IMR-90 (cell line): Measurements from ENCODE around the gene CCDC88A. TPM values are rescaled to one million over a fixed set of nuclear protein-coding genes. Genes with fewer than 3 reads are reported as not detected.

Experiments
- ATAC-seq: fragments of 200-7000 bp; cut with Tn5 transposase; 2 replicates; pipeline ENCODE4 v1.9.1; 2020; ENCODE audit warnings: low read depth, mild to moderate bottlenecking, moderate library complexity
- BruUV-seq: library from RNA; stranded (reverse); fragments of 400-500 nt; replicated peaks from 2 replicates; lab custom pipeline; 2021; lab: Mats Ljungman, UMichigan
- CTCF ChIA-PET: fragments of 300-600 bp; formaldehyde crosslinking; extraction: SDS; loops from one replicate; lab custom pipeline; 2021; ENCODE audit warnings: antibody characterized with exemption; lab: Yijun Ruan, JAX
- POLR2A ChIA-PET: fragments of 300-600 bp; sonication (Branson Sonifier 250); formaldehyde crosslinking; loops from one replicate; lab custom pipeline; 2022; ENCODE audit warnings: antibody characterized with exemption; ENCODE audit not compliant: unreplicated experiment; lab: Charles Lee
- DNase-seq: peaks from one replicate; pipeline ENCODE4 v3.0.0; 2013
- H2AFZ ChIP-seq: replicated peaks from 2 replicates; pipeline ENCODE3; 2013; ENCODE audit warnings: low read length, mild to moderate bottlenecking; ENCODE audit not compliant: poor library complexity
- H2AK5ac ChIP-seq: 2 replicates; pipeline ENCODE4 v1.6.1; 2013; ENCODE audit warnings: low read depth, low read length, inconsistent platforms
- H2AK9ac ChIP-seq: replicated peaks from 2 replicates; pipeline ENCODE3; 2013; ENCODE audit warnings: mild to moderate bottlenecking, low read depth, low read length, moderate library complexity; ENCODE audit not compliant: poor library complexity
- H2BK120ac ChIP-seq: 2 replicates; pipeline ENCODE4 v1.6.1; 2013; ENCODE audit warnings: low read depth, low read length, inconsistent platforms
- H2BK15ac ChIP-seq: 3 replicates; pipeline ENCODE4 v1.6.1; 2013; ENCODE audit warnings: low read depth, low read length, inconsistent platforms
- H2BK20ac ChIP-seq: 2 replicates; pipeline ENCODE4 v1.6.1; 2013; ENCODE audit warnings: low read depth, mild to moderate bottlenecking, inconsistent platforms, low read length, moderate library complexity
- H2BK5ac ChIP-seq: 2 replicates; pipeline ENCODE4 v1.6.1; 2013; ENCODE audit warnings: mild to moderate bottlenecking, low read depth, low read length, inconsistent platforms; ENCODE audit not compliant: poor library complexity, severe bottlenecking
- H3K14ac ChIP-seq: replicated peaks from 2 replicates; pipeline ENCODE4 v1.6.1; 2013; ENCODE audit warnings: low read depth, low read length, inconsistent platforms
- H3K18ac ChIP-seq: 2 replicates; pipeline ENCODE4 v1.6.1; 2013; ENCODE audit warnings: low read depth, low read length, control low read depth
- H3K23ac ChIP-seq: 2 replicates; pipeline ENCODE4 v1.6.1; 2013; ENCODE audit warnings: low read depth, low read length, inconsistent platforms
- H3K27ac ChIP-seq: 2 replicates; pipeline ENCODE4 v1.5.1; 2013; ENCODE audit warnings: mild to moderate bottlenecking, control low read depth, low read length; ENCODE audit not compliant: insufficient read depth
- H3K27me3 ChIP-seq: 2 replicates; pipeline ENCODE4 v1.6.1; 2013; ENCODE audit warnings: low read length; ENCODE audit not compliant: control insufficient read depth, insufficient read depth
- H3K36me3 ChIP-seq: 2 replicates; pipeline ENCODE4 v1.6.1; 2013; ENCODE audit warnings: low read length, mixed read lengths; ENCODE audit not compliant: control insufficient read depth, insufficient read depth
- H3K4ac ChIP-seq: 2 replicates; pipeline ENCODE4 v1.6.1; 2013; ENCODE audit warnings: low read depth, low read length, inconsistent platforms
- H3K4me1 ChIP-seq: 2 replicates; pipeline ENCODE4 v1.6.1; 2013; ENCODE audit warnings: low read length, mixed read lengths; ENCODE audit not compliant: control insufficient read depth, insufficient read depth
- H3K4me2 ChIP-seq: 2 replicates; pipeline ENCODE4 v1.6.1; 2013; ENCODE audit warnings: low read depth, mild to moderate bottlenecking, control low read depth, low read length, moderate library complexity
- H3K4me3 ChIP-seq: 2 replicates; pipeline ENCODE4 v1.5.1; 2013; ENCODE audit warnings: low read depth, mild to moderate bottlenecking, control low read depth, low read length, moderate library complexity; ENCODE audit not compliant: insufficient read depth
- H3K56ac ChIP-seq: 2 replicates; pipeline ENCODE4 v1.6.1; 2013; ENCODE audit warnings: low read length, inconsistent platforms; ENCODE audit not compliant: insufficient read depth; ENCODE audit errors: extremely low read depth
- H3K79me1 ChIP-seq, 2 experiments: 2 replicates each; pipeline ENCODE4 v1.6.1; 2013; ENCODE audit warnings: low read length in 2 of 2, inconsistent platforms in 1 of 2, low read depth in 1 of 2
- H3K9ac ChIP-seq: 2 replicates; pipeline ENCODE4 v1.6.1; 2013; ENCODE audit warnings: low read depth, low read length, control low read depth
- H3K9me1 ChIP-seq: 2 replicates; pipeline ENCODE4 v1.6.1; 2013; ENCODE audit warnings: low read length, inconsistent platforms; ENCODE audit not compliant: insufficient read depth
- H3K9me3 ChIP-seq: 2 replicates; pipeline ENCODE4 v1.6.1; 2013; ENCODE audit warnings: low read length; ENCODE audit not compliant: control insufficient read depth, insufficient read depth
- H4K20me1 ChIP-seq: 2 replicates; pipeline ENCODE4 v1.6.1; 2013; ENCODE audit warnings: low read length, inconsistent platforms; ENCODE audit not compliant: insufficient read depth
- H4K5ac ChIP-seq: 2 replicates; pipeline ENCODE4 v1.6.1; 2013; ENCODE audit warnings: mild to moderate bottlenecking, low read depth, low read length, control low read depth
- H4K8ac ChIP-seq, 2 experiments: 2 replicates each; pipeline ENCODE4 v1.6.1; 2013; ENCODE audit warnings: low read depth in 2 of 2, low read length in 2 of 2, control low read depth in 1 of 2, inconsistent platforms in 1 of 2
- H4K91ac ChIP-seq: 2 replicates; pipeline ENCODE4 v1.6.1; 2013; ENCODE audit warnings: low read depth, low read length, inconsistent platforms; ENCODE audit not compliant: insufficient read depth
- BHLHE40 ChIP-seq: fragments of 150-350 bp; IDR thresholded peaks from 2 replicates; pipeline ENCODE4 v1.6.1; 2016; ENCODE audit warnings: mild to moderate bottlenecking, low read depth, low read length
- CEBPB ChIP-seq: IDR thresholded peaks from 2 replicates; pipeline ENCODE4 v1.6.1; 2012; ENCODE audit warnings: low read depth, low read length, improper control_type of control experiment
- CHD1 ChIP-seq: IDR thresholded peaks from 2 replicates; pipeline ENCODE4 v1.6.1; 2012; ENCODE audit warnings: low read depth, low read length, improper control_type of control experiment
- CTCF ChIP-seq: conservative IDR thresholded peaks from 2 replicates; pipeline ENCODE4 v1.5.1; 2012; ENCODE audit warnings: mild to moderate bottlenecking, low read depth, low read length, improper control_type of control experiment
- ELK1 ChIP-seq: fragments of 150-350 bp; IDR thresholded peaks from 2 replicates; pipeline ENCODE4 v1.6.1; 2016; ENCODE audit warnings: low read depth, mild to moderate bottlenecking, low read length, moderate library complexity, borderline replicate concordance
- FOS ChIP-seq: fragments of 150-350 bp; IDR thresholded peaks from 2 replicates; pipeline ENCODE4 v1.6.1; 2016; ENCODE audit warnings: low read depth, low read length
- MAFK ChIP-seq: IDR thresholded peaks from 2 replicates; pipeline ENCODE4 v1.6.1; 2012; ENCODE audit warnings: low read depth, low read length, improper control_type of control experiment
- MAZ ChIP-seq: IDR thresholded peaks from 2 replicates; pipeline ENCODE4 v1.6.1; 2012; ENCODE audit warnings: low read depth, mild to moderate bottlenecking, low read length, improper control_type of control experiment, moderate library complexity, borderline replicate concordance
- MXI1 ChIP-seq: IDR thresholded peaks from 2 replicates; pipeline ENCODE4 v1.6.1; 2012; ENCODE audit warnings: low read depth, mild to moderate bottlenecking, low read length, moderate library complexity, borderline replicate concordance
- NFE2L2 ChIP-seq: fragments of 150-350 bp; IDR thresholded peaks from 2 replicates; pipeline ENCODE4 v1.6.1; 2016; ENCODE audit warnings: low read depth, mild to moderate bottlenecking, low read length
- POLR2A ChIP-seq: IDR thresholded peaks from 2 replicates; pipeline ENCODE4 v1.6.1; 2012; ENCODE audit warnings: mild to moderate bottlenecking, low read depth, low read length
- RAD21 ChIP-seq: IDR thresholded peaks from 2 replicates; pipeline ENCODE4 v1.6.1; 2012; ENCODE audit warnings: low read length, improper control_type of control experiment
- RCOR1 ChIP-seq: IDR thresholded peaks from 2 replicates; pipeline ENCODE4 v1.6.1; 2012; ENCODE audit warnings: mild to moderate bottlenecking, low read length, improper control_type of control experiment; ENCODE audit not compliant: insufficient replicate concordance
- RFX5 ChIP-seq: IDR thresholded peaks from 2 replicates; pipeline ENCODE4 v1.8.0; 2012; ENCODE audit warnings: low read depth, mild to moderate bottlenecking, low read length, moderate library complexity
- USF2 ChIP-seq: fragments of 150-350 bp; IDR thresholded peaks from 2 replicates; pipeline ENCODE4 v1.6.1; 2017; ENCODE audit warnings: mild to moderate bottlenecking, antibody characterized with exemption, low read length, low read depth
- WGBS, 2 experiments: methylation state at CpG; one replicate each; pipeline versions ENCODE4 v1.1.5 to v1.1.7; 2013; ENCODE audit warnings: missing lambda C conversion rate in 2 of 2; ENCODE audit not compliant: insufficient read length in 1 of 2; ENCODE audit errors: extremely low coverage in 2 of 2; 5-methylcytosine and 5-hydroxymethylcytosine counted together
- dilution Hi-C: fragments of 300-500 bp; cut with HindIII; formaldehyde crosslinking; loops from one replicate; pipeline ENCODE4 v1.14.3; 2018; ENCODE audit warnings: low sequenced_read_pairs; ENCODE audit not compliant: unreplicated experiment
- in situ Hi-C: fragments of 300-500 bp; cut with MboI; formaldehyde crosslinking; loops from 3 replicates; pipeline ENCODE4 v1.14.3; 2019; ENCODE audit warnings: low sequenced_read_pairs, inconsistent platforms, mixed read lengths
- intact Hi-C: fragments of 100-400 bp; cut with micrococcal nuclease; formaldehyde crosslinking; loops from 2 replicates; pipeline ENCODE4 v1.10.0; 2022
- polyA plus RNA-seq, 3 experiments: library from polyadenylated mRNA; depleted of rRNA; stranded (reverse); fragments of >200 nt; gene quantifications; 2 replicates each; pipeline ENCODE4 v1.2.3, GENCODE V29; 2012; ENCODE audit warnings: low replicate concordance in 1 of 3
- total RNA-seq: library from RNA; depleted of rRNA; stranded (reverse); fragments of >200 nt; gene quantifications from 2 replicates; pipeline ENCODE4 v1.2.3, GENCODE V29; 2012

Gene CCDC88A
- total and polyA plus RNA-seq, 2 of the 4 experiments (the other 2 are of a cell fraction): 15.6 to 63.8 TPM

- no TSS peak for BruUV-seq
- H2BK5ac ChIP-seq: no peak overlapping the region
Measured at GRCh38 chr2:55370208-55370607, 49.4 kb downstream of the CCDC88A start.

More at GRCh38 chr2:55370208-55370607, 49.4 kb downstream of the CCDC88A start:
- H3K23ac ChIP-seq: no peak overlapping the region
- H3K14ac ChIP-seq: no peak overlapping the region
- H3K18ac ChIP-seq: no peak overlapping the region
- no peak overlapping the region for H3K27ac ChIP-seq
- H2AK5ac ChIP-seq: no peak overlapping the region
- H3K79me1 ChIP-seq: peaks cover 0 to 2% of the 10 kb centered on the region in 2 experiments; a peak in 2 of 4 replicates
- no peak for ATAC-seq
- H3K27me3 ChIP-seq: no peaks in the 10 kb centered on the region
- no peak overlapping the region for H3K4me3 ChIP-seq
- H2BK20ac ChIP-seq: no peak overlapping the region
- H3K4ac ChIP-seq: no peak overlapping the region
- H4K91ac ChIP-seq: no peak overlapping the region
- no peak overlapping the region for H3K4me2 ChIP-seq
- H4K5ac ChIP-seq: no peak overlapping the region
- no peak overlapping the region for H2AK9ac ChIP-seq
- H2BK120ac ChIP-seq: no peak overlapping the region
- H2AFZ ChIP-seq: no peak overlapping the region
- no peak for DNase-seq
- no peaks in the 10 kb centered on the region; the same call in 1 of the 2 replicates for H3K9me1 ChIP-seq
- H3K56ac ChIP-seq: no peak overlapping the region
- no peak overlapping the region for H3K9ac ChIP-seq
- no peaks in the 10 kb centered on the region for H3K9me3 ChIP-seq
- POLR2A ChIA-PET: no interaction called here
- dilution Hi-C loops: no loop called here
- CTCF ChIA-PET: no interaction called here
- in situ Hi-C loops: no loop called here
- no peak overlapping the region for H4K8ac ChIP-seq
- intact Hi-C loops: no loop called here
- no peaks in the 10 kb centered on the region; the same call in 1 of the 2 replicates for H3K36me3 ChIP-seq
- no peaks in the 10 kb centered on the region for H3K4me1 ChIP-seq
- WGBS, 2 experiments: no CpG with 5 or more reads among the region's 4 CpGs
- H4K20me1 ChIP-seq: no peaks in the 10 kb centered on the region
- no peak overlapping the region for H2BK15ac ChIP-seq
- TF ChIP-seq RFX5: no peak
- no peak for TF ChIP-seq ELK1
- TF ChIP-seq MAZ: no peak
- no peak for TF ChIP-seq FOS
- TF ChIP-seq MAFK: no peak
- no peak for TF ChIP-seq POLR2A
- no peak for TF ChIP-seq CEBPB
- TF ChIP-seq RAD21: no peak
- no peak for TF ChIP-seq NFE2L2
- TF ChIP-seq MXI1: no peak
- no peak for TF ChIP-seq CTCF
- TF ChIP-seq RCOR1: no peak
- TF ChIP-seq CHD1: no peak
- no peak for TF ChIP-seq BHLHE40
- TF ChIP-seq USF2: no peak
